Psoas muscle (tissue), 8 donors: ENCODE results near the gene TMEM163. TPM values are rescaled to one million over a fixed set of nuclear protein-coding genes. Genes with fewer than 3 reads are reported as not detected.

Experiments used
- ATAC-seq, 4 donors: fragments of 200-7000 bp; cut with Tn5 transposase; one replicate each; pipeline ENCODE4 v1.9.1; 2020; ENCODE audit warnings: moderate library complexity in 3 of 4, mild to moderate bottlenecking in 2 of 4
- DNase-seq, 2 donors: peaks; one replicate each; pipeline ENCODE4 v3.0.0-alpha.2; 2020
- H3K27ac ChIP-seq: fragments of 200-600 bp; one replicate; pipeline ENCODE4 v1.8.0; 2022
- H3K27me3 ChIP-seq, 3 donors: fragments of 200-600 bp in 1 of 3; one replicate each; pipeline versions ENCODE4 v1.6.1 to v1.8.0; 2013 to 2022; ENCODE audit warnings: low read length in 2 of 3, mild to moderate bottlenecking in 2 of 3, moderate library complexity in 1 of 3; ENCODE audit not compliant: insufficient read depth in 3 of 3
- H3K36me3 ChIP-seq, 2 donors: fragments of 200-600 bp in 1 of 2; one replicate each; pipeline versions ENCODE4 v1.6.1 to v1.8.0; 2013 to 2022; ENCODE audit warnings: low read depth in 1 of 2, mild to moderate bottlenecking in 1 of 2, moderate library complexity in 1 of 2; ENCODE audit not compliant: insufficient read depth in 1 of 2
- H3K4me1 ChIP-seq: fragments of 200-600 bp; one replicate; pipeline ENCODE4 v1.8.0; 2022
- H3K4me3 ChIP-seq: fragments of 200-600 bp; one replicate; pipeline ENCODE4 v1.8.0; 2022; ENCODE audit warnings: mild to moderate bottlenecking
- H3K9me3 ChIP-seq: fragments of 200-600 bp; one replicate; pipeline ENCODE4 v1.8.0; 2022
- CTCF ChIP-seq: fragments of 200-600 bp; IDR thresholded peaks from one replicate; pipeline ENCODE4 v1.8.0; 2022; ENCODE audit warnings: antibody characterized with exemption
- WGBS, 3 donors: extraction: QIAGEN DNeasy Blood & Tissue Kit; methylation state at CpG; one replicate each; pipeline versions ENCODE4 v1.1.6 to v1.1.7; 2013; 5-methylcytosine and 5-hydroxymethylcytosine counted together
- intact Hi-C, 2 donors: fragments of 100-400 bp; cut with DNase I; formaldehyde crosslinking; loops; one replicate each; pipeline versions ENCODE4 v1.11.0 to v1.14.2; 2022
- polyA plus RNA-seq, 3 donors: library from polyadenylated mRNA; stranded (reverse); fragments of 200-250 nt; gene quantifications; one replicate each; pipeline ENCODE4 v1.2.3, GENCODE V29; 2013
- total RNA-seq, 4 donors: library from RNA; stranded (reverse); fragmentation: NEBNext Ultra II Directional in 2 of 4; extraction: Animal tissue kit (Norgen Biotek cat#: 25700) in 2 of 4; gene quantifications; one replicate each; pipeline versions ENCODE4 v1.2.1 to v1.2.4, GENCODE V29; 2021 to 2023
- donor health status: healthy with polysubstance abuse.
- donor health status: DM: no; HTN: no; CAD: no; lungs with moderate emphysema.
- donor health status: Bipolar disorder and iron deficiency.
- donor health status: healthy.
- donor health status: DM: yes; HTN: yes; CAD: no.
- donor health status: DM: no; HTN: no; CAD: no.
- donor health status: DM: no; HTN: no; CAD: no.
- donor health status: DM: yes; HTN: yes; CAD: no.

TMEM163 gene
- total and polyA plus RNA-seq, 7 donors, result 0.17 to 0.52 (median 0.28) TPM; not detected in 1

- Histone ChIP-seq H3K27ac (no peak overlapping the region), H3K4me1 (no peaks in the 10 kb centered on the region), H3K9me3 (no peaks in the 10 kb centered on the region), H3K36me3 (no peaks in the 10 kb centered on the region), H3K4me3 (no peak overlapping the region), H3K27me3 (no peaks in the 10 kb centered on the region)
- DNase-seq (no peak), ATAC-seq (no peak)
- intact Hi-C loops, result no loop called here
- TF ChIP-seq CTCF, result no peak
- WGBS, 3 donors, result 90% methylated on average over 6 of the region's 6 CpGs
Measured at GRCh38 chr2:134448650-134449049, 270.1 kb downstream of the TMEM163 start.

- Histone ChIP-seq H3K27ac (no peak overlapping the region), H3K4me1 (no peaks in the 10 kb centered on the region), H3K4me3 (no peak overlapping the region), H3K27me3 (no peaks in the 10 kb centered on the region), H3K36me3 (no peaks in the 10 kb centered on the region), H3K9me3 (no peaks in the 10 kb centered on the region)
- WGBS, 3 donors, result 87 to 91% (median 89%) methylated on average over 4 of the region's 4 CpGs
- ATAC-seq (no peak), DNase-seq (no peak)
- no peak for TF ChIP-seq CTCF
- intact Hi-C loops, result no loop called here
Measured at GRCh38 chr2:134447669-134448068, 271.1 kb downstream of the TMEM163 start.

- DNase-seq (no peak), ATAC-seq (no peak)
- no peaks in the 10 kb centered on the region for H3K4me1 ChIP-seq
- no peaks in the 10 kb centered on the region for H3K27me3 ChIP-seq
- H3K9me3 ChIP-seq, result no peaks in the 10 kb centered on the region
- WGBS, 3 donors, result 40 to 52% (median 41%) methylated on average over 8 of the region's 8 CpGs
- no peak overlapping the region for H3K27ac ChIP-seq
- H3K4me3 ChIP-seq, result no peak overlapping the region
- TF ChIP-seq CTCF, result no peak
- intact Hi-C loops, result no loop called here
- H3K36me3 ChIP-seq, result no peaks in the 10 kb centered on the region
Measured at GRCh38 chr2:134446383-134447017, 272.3 kb downstream of the TMEM163 start.

- DNase-seq (no peak), ATAC-seq (no peak)
- no peaks in the 10 kb centered on the region for H3K4me1 ChIP-seq
- no peak overlapping the region for H3K4me3 ChIP-seq
- no peaks in the 10 kb centered on the region for H3K27me3 ChIP-seq
- H3K36me3 ChIP-seq, result no peaks in the 10 kb centered on the region
- intact Hi-C loops, result no loop called here
- TF ChIP-seq CTCF, result no peak
- 61 to 75% (median 63%) methylated on average over 11 of the region's 11 CpGs for WGBS, 3 donors
- H3K9me3 ChIP-seq, result no peaks in the 10 kb centered on the region
- no peak overlapping the region for H3K27ac ChIP-seq
Measured at GRCh38 chr2:134445985-134446382, 272.8 kb downstream of the TMEM163 start.

GRCh38 chr2:134445116-134445515 is 273.7 kb downstream of the TMEM163 start:
- 97 to 100% (median 98%) methylated on average over 4 of the region's 4 CpGs for WGBS, 3 donors
- Histone ChIP-seq H3K36me3 (no peaks in the 10 kb centered on the region), H3K27ac (no peak overlapping the region), H3K4me3 (no peak overlapping the region), H3K27me3 (no peaks in the 10 kb centered on the region), H3K9me3 (no peaks in the 10 kb centered on the region), H3K4me1 (no peaks in the 10 kb centered on the region)
- TF ChIP-seq CTCF, result no peak
- intact Hi-C loops, result no loop called here
- no peak for DNase-seq
- no peak for ATAC-seq
